Limb (tissue), 2 donors: Measurements from ENCODE around the gene IL36G.
"Not testable (repeated sequence)": the region's sequence is repeated elsewhere in the genome, so short reads cannot be mapped to it uniquely, and the experiment has no call there.

ENCODE experiments used
- DNase-seq, 2 donors: peaks; one replicate each; pipeline ENCODE4 v3.0.0-alpha.2; 2016; ENCODE audit errors: extremely low spot score in 2 of 2

Gene IL36G

GRCh38 chr2:112977559-112978056 is at the start of gene IL36G:
IL36G (plus strand) TSS chr2:112978006; CDS start chr2:112978639, 633 bp downstream.
- no peak for DNase-seq

GRCh38 chr2:112933261-112933660 is 44.5 kb upstream of the IL36G start:
- DNase-seq, result no peak

GRCh38 chr2:112934117-112934516 is 43.7 kb upstream of the IL36G start:
- DNase-seq, result not testable (repeated sequence)

- DNase-seq, result no peak
These were observed 40.9 kb upstream of the IL36G start for GRCh38 chr2:112936927-112937232.

- DNase-seq, result no peak
These were observed 38.9 kb upstream of the IL36G start for GRCh38 chr2:112938904-112939303.

- DNase-seq, result no peak
These were observed 38.4 kb upstream of the IL36G start for GRCh38 chr2:112939425-112939824.

GRCh38 chr2:112940859-112941625 is 36.8 kb upstream of the IL36G start:
- DNase-seq, result no peak

GRCh38 chr2:112941753-112942653 is 35.8 kb upstream of the IL36G start:
- DNase-seq, result peak; percentile 44 to 76

- no peak for DNase-seq
These were observed 35.2 kb upstream of the IL36G start for GRCh38 chr2:112942654-112943002.

GRCh38 chr2:112944971-112945370 is 32.8 kb upstream of the IL36G start:
- DNase-seq, result no peak

- DNase-seq, result no peak
These were observed 31.7 kb upstream of the IL36G start for GRCh38 chr2:112946086-112946485.

- DNase-seq, result no peak
These were observed 30.4 kb upstream of the IL36G start for GRCh38 chr2:112947374-112947773.

- no peak for DNase-seq
These were observed 28.4 kb upstream of the IL36G start for GRCh38 chr2:112949456-112949855.

GRCh38 chr2:112954364-112954763 is 23.4 kb upstream of the IL36G start:
- DNase-seq, result no peak

- no peak for DNase-seq
These were observed 20.3 kb upstream of the IL36G start for GRCh38 chr2:112957511-112957910.

- DNase-seq, result peak; percentile 46 to 48
These were observed 19.2 kb upstream of the IL36G start for GRCh38 chr2:112958428-112959108.

- no peak for DNase-seq
These were observed 18.5 kb upstream of the IL36G start for GRCh38 chr2:112959109-112959812.

- DNase-seq, result no peak
These were observed 17.5 kb upstream of the IL36G start for GRCh38 chr2:112960230-112960825.

- DNase-seq, result no peak
These were observed 15.3 kb upstream of the IL36G start for GRCh38 chr2:112962308-112963175.

- no peak for DNase-seq
These were observed 10.8 kb upstream of the IL36G start for GRCh38 chr2:112967023-112967422.
